Measurements from ENCODE around the gene EIF2D.
A peak's percentile ranks its signal among the peaks of the same experiment; 100 is the strongest.

Gene EIF2D

DNA sequence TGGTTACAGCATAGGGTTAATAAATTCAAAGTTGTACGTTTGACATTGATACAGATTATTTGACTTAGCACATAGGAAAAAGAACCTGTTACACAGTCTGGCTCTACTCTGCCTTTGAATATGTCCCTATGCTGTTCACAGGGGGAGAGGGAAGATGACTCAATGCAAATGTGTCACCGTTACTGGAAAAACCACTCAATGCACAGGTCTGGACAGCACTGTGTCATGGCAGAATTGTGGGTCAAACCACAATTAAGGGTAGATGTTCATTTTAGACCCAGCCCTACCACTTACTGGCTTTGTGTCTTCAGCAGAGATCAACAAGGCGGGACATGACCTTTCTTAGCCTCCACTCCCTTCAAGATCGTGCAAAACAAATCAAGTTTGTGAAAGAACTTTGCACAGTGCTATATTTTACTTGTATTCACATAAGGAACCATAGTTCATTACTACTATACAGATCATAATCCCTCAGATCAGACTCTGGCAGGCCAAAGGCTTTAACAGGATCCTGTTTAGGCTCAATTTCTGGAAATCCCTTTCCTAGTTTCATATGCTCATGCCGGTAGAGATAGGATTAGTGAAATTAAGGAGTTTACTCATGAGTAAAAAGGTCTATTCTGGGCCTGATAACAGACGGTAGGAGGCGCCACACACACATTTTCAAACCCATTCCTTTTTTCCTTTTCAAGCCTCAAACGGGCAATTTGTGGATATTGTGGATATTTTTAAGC lies 22.1 kb downstream of the EIF2D start:
- Histone ChIP-seq H3K36me3 (ENCODE audit: insufficient read depth, low read length) (peaks cover 96% of the 10 kb centered on the region), H4K20me1 (ENCODE audit: insufficient read depth, low read length) (0 out of 2 replicates have a peak, but pooled peaks cover 6% of the 10 kb centered on the region), H3K9ac (ENCODE audit: low read depth, low read length) (no peak overlapping the region), H3K27me3 (ENCODE audit: insufficient read depth, low read length, poor library complexity) (no peaks in the 10 kb centered on the region), H3K9me3 (ENCODE audit: insufficient read depth, low read length, severe bottlenecking) (no peaks in the 10 kb centered on the region), H3K79me2 (ENCODE audit: insufficient read depth, low read length) (no peaks in the 10 kb centered on the region), H3K4me3 (ENCODE audit: low read depth in 1 of 2, low read length in 2 of 2) (no peak overlapping the region), H3K4me2 (ENCODE audit: insufficient read depth, low read length) (no peak overlapping the region), H3K27ac (ENCODE audit: low read length) (no peak overlapping the region), H3K4me1 (ENCODE audit: insufficient read depth, low read length) (no peaks in the 10 kb centered on the region), H2AFZ (ENCODE audit: low read depth, low read length) (no peak overlapping the region)
- no peak for TF ChIP-seq EZH2 (IDR thresholded peaks at IDR 0.05; ENCODE audit: borderline replicate concordance, low read depth, low read length, severe bottlenecking)
- TF ChIP-seq, protein P1, sequence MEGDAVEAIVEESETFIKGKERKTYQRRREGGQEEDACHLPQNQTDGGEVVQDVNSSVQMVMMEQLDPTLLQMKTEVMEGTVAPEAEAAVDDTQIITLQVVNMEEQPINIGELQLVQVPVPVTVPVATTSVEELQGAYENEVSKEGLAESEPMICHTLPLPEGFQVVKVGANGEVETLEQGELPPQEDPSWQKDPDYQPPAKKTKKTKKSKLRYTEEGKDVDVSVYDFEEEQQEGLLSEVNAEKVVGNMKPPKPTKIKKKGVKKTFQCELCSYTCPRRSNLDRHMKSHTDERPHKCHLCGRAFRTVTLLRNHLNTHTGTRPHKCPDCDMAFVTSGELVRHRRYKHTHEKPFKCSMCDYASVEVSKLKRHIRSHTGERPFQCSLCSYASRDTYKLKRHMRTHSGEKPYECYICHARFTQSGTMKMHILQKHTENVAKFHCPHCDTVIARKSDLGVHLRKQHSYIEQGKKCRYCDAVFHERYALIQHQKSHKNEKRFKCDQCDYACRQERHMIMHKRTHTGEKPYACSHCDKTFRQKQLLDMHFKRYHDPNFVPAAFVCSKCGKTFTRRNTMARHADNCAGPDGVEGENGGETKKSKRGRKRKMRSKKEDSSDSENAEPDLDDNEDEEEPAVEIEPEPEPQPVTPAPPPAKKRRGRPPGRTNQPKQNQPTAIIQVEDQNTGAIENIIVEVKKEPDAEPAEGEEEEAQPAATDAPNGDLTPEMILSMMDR (IDR thresholded peaks at IDR 0.05; ENCODE audit: borderline replicate concordance, extremely low read depth, low read length, poor library complexity, severe bottlenecking) = peak; percentile 13
- DNase-seq (no peak), ATAC-seq (ENCODE audit: insufficient read depth, low read depth) (peak; percentile 30; the same call in 1 of the 3 replicates)

DNA sequence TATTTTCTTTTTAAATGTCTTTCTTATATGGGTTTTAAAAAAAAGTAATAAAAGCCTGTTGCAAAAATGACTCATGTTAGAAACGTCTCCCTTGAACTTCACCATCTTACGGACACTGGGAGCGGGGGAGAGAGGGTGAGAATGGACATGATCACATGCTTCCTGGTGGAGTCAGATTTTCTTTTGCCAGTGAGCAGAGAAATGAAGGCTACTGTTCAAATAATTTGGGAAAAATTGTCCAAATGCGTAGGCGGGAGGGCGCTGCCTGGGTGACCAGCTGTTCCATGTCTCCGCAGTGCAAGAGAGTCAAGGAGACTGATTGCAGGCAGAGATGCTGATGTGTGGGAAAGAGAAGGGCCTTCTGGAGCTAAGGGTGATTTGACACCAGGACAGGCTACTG lies 23.1 kb downstream of the EIF2D start:
- no peak for DNase-seq
- Histone ChIP-seq H3K9ac (ENCODE audit: low read depth, low read length) (no peak overlapping the region), H3K4me3 (ENCODE audit: low read depth in 1 of 2, low read length in 2 of 2) (no peak overlapping the region), H3K79me2 (ENCODE audit: insufficient read depth, low read length) (no peaks in the 10 kb centered on the region), H3K27ac (ENCODE audit: low read length) (no peak overlapping the region), H2AFZ (ENCODE audit: low read depth, low read length) (no peak overlapping the region), H3K9me3 (ENCODE audit: insufficient read depth, low read length, severe bottlenecking) (no peaks in the 10 kb centered on the region), H3K4me2 (ENCODE audit: insufficient read depth, low read length) (no peak overlapping the region), H3K36me3 (ENCODE audit: insufficient read depth, low read length) (peaks cover 96% of the 10 kb centered on the region), H3K4me1 (ENCODE audit: insufficient read depth, low read length) (no peaks in the 10 kb centered on the region), H3K27me3 (ENCODE audit: insufficient read depth, low read length, poor library complexity) (no peaks in the 10 kb centered on the region), H4K20me1 (ENCODE audit: insufficient read depth, low read length) (peaks cover 9% of the 10 kb centered on the region; the same call in 1 of the 2 replicates)
- TF ChIP-seq, protein P1 (IDR thresholded peaks at IDR 0.05; ENCODE audit: borderline replicate concordance, extremely low read depth, low read length, poor library complexity, severe bottlenecking) = no peak
- TF ChIP-seq EZH2 (IDR thresholded peaks at IDR 0.05; ENCODE audit: borderline replicate concordance, low read depth, low read length, severe bottlenecking) = no peak
- ATAC-seq (ENCODE audit: insufficient read depth, low read depth) = no peak

DNA sequence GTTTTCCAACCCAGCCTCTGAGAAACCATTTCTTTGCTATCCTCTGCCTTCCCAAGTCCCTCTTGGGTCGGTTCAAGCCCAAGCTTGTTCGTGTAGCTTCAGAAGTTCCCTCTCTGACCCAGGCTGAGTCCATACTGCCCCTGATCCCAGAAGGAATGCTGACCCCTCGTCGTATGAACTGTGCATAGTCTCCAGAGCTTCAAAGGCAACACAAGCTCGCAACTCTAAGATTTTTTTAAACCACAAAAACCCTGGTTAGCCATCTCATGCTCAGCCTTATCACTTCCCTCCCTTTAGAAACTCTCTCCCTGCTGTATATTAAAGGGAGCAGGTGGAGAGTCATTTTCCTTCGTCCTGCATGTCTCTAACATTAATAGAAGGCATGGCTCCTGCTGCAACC lies 23.8 kb downstream of the EIF2D start:
- peaks cover 14% of the 10 kb centered on the region for H4K20me1 ChIP-seq (ENCODE audit: insufficient read depth, low read length)
- no peaks in the 10 kb centered on the region for H3K27me3 ChIP-seq (ENCODE audit: insufficient read depth, low read length, poor library complexity)
- no peak overlapping the region for H3K4me2 ChIP-seq (ENCODE audit: insufficient read depth, low read length)
- H3K36me3 ChIP-seq (ENCODE audit: insufficient read depth, low read length) = peaks cover 96% of the 10 kb centered on the region
- DNase-seq = no peak
- no peak for TF ChIP-seq EZH2 (IDR thresholded peaks at IDR 0.05; ENCODE audit: borderline replicate concordance, low read depth, low read length, severe bottlenecking)
- TF ChIP-seq, protein P1 (IDR thresholded peaks at IDR 0.05; ENCODE audit: borderline replicate concordance, extremely low read depth, low read length, poor library complexity, severe bottlenecking) = no peak
- H3K9me3 ChIP-seq (ENCODE audit: insufficient read depth, low read length, severe bottlenecking) = no peaks in the 10 kb centered on the region
- no peak overlapping the region for H3K27ac ChIP-seq (ENCODE audit: low read length)
- H3K4me1 ChIP-seq (ENCODE audit: insufficient read depth, low read length) = no peaks in the 10 kb centered on the region
- no peak overlapping the region for H2AFZ ChIP-seq (ENCODE audit: low read depth, low read length)
- no peak for ATAC-seq (ENCODE audit: insufficient read depth, low read depth)
- no peak overlapping the region for H3K4me3 ChIP-seq (ENCODE audit: low read depth in 1 of 2, low read length in 2 of 2)
- peaks cover under 1% of the 10 kb centered on the region; the same call in 1 of the 2 replicates for H3K79me2 ChIP-seq (ENCODE audit: insufficient read depth, low read length)
- no peak overlapping the region for H3K9ac ChIP-seq (ENCODE audit: low read depth, low read length)

Measured in DND-41 (cell line).